ENCODE data around the gene SLC9A9. TPM values are rescaled to one million over a fixed set of nuclear protein-coding genes. Genes with fewer than 3 reads are reported as not detected.

SLC9A9 gene
- total RNA-seq, 1 experiment from 2014 or later = 1.4 TPM

GRCh38 chr3:143576568-143577270 lies 271.5 kb downstream of the SLC9A9 start:
- intact Hi-C loops (cut with micrococcal nuclease; ENCODE audit: unreplicated experiment) = no loop called here
- Histone ChIP-seq H3K27me3 (replicated peaks; ENCODE audit: insufficient read depth, low read depth, low read length, poor library complexity) (no peaks in the 10 kb centered on the region), H3K27ac (ENCODE audit: low read depth, low read length, poor library complexity, severe bottlenecking) (no peak overlapping the region), H3K4me3 (ENCODE audit: low read depth, low read length, poor library complexity, severe bottlenecking) (no peak overlapping the region), H3K36me3 (ENCODE audit: insufficient read depth, low read length, poor library complexity, severe bottlenecking) (no peaks in the 10 kb centered on the region), H3K9me3 (ENCODE audit: low read depth, low read length, poor library complexity, severe bottlenecking) (no peaks in the 10 kb centered on the region), H3K4me1 (ENCODE audit: insufficient read depth, low read length, poor library complexity, severe bottlenecking) (no peaks in the 10 kb centered on the region)
- CTCF ChIA-PET = no interaction called here
- no TSS peak for BruUV-seq (replicated peaks)
- DNase-seq (ENCODE audit: low spot score) = no peak
- no peak for TF ChIP-seq EZH2 (IDR thresholded peaks at IDR 0.05; ENCODE audit: borderline replicate concordance, low read depth, low read length, poor library complexity, severe bottlenecking)
- TF ChIP-seq, protein P1, sequence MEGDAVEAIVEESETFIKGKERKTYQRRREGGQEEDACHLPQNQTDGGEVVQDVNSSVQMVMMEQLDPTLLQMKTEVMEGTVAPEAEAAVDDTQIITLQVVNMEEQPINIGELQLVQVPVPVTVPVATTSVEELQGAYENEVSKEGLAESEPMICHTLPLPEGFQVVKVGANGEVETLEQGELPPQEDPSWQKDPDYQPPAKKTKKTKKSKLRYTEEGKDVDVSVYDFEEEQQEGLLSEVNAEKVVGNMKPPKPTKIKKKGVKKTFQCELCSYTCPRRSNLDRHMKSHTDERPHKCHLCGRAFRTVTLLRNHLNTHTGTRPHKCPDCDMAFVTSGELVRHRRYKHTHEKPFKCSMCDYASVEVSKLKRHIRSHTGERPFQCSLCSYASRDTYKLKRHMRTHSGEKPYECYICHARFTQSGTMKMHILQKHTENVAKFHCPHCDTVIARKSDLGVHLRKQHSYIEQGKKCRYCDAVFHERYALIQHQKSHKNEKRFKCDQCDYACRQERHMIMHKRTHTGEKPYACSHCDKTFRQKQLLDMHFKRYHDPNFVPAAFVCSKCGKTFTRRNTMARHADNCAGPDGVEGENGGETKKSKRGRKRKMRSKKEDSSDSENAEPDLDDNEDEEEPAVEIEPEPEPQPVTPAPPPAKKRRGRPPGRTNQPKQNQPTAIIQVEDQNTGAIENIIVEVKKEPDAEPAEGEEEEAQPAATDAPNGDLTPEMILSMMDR (conservative IDR thresholded peaks at IDR 0.05; ENCODE audit: low read depth, low read length) = no peak
- POLR2A ChIA-PET (ENCODE audit: low non-redundant PET) = no interaction called here

DNA sequence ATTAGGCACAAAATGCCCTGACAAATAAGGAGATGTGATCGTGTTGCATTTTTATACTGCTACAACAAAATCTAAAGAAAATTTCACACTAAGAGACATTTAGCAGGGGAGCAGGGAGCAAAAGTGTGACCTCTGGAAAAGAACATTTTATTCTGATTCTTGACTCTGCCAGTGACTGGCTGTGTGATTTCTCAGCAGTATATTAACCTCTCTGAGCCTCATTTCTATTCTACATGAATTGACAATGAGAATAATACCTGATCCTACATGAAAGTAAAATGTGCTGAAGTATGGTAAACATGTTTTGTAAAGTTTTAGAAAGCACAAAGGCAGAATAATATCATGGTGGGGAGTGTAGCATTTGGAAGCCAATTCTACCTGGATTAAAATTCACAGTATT lies 273.3 kb downstream of the SLC9A9 start:
- H3K4me3 ChIP-seq (ENCODE audit: low read depth, low read length, poor library complexity, severe bottlenecking) = no peak overlapping the region
- no peaks in the 10 kb centered on the region for H3K36me3 ChIP-seq (ENCODE audit: insufficient read depth, low read length, poor library complexity, severe bottlenecking)
- no peaks in the 10 kb centered on the region for H3K4me1 ChIP-seq (ENCODE audit: insufficient read depth, low read length, poor library complexity, severe bottlenecking)
- H3K27ac ChIP-seq (ENCODE audit: low read depth, low read length, poor library complexity, severe bottlenecking) = no peak overlapping the region
- intact Hi-C loops (cut with micrococcal nuclease; ENCODE audit: unreplicated experiment) = no loop called here
- no peaks in the 10 kb centered on the region for H3K27me3 ChIP-seq (replicated peaks; ENCODE audit: insufficient read depth, low read depth, low read length, poor library complexity)
- H3K9me3 ChIP-seq (ENCODE audit: low read depth, low read length, poor library complexity, severe bottlenecking) = no peaks in the 10 kb centered on the region
- TF ChIP-seq EZH2 (IDR thresholded peaks at IDR 0.05; ENCODE audit: borderline replicate concordance, low read depth, low read length, poor library complexity, severe bottlenecking) = no peak
- TF ChIP-seq, protein P1 (conservative IDR thresholded peaks at IDR 0.05; ENCODE audit: low read depth, low read length) = no peak
- ChIA-PET POLR2A (ENCODE audit: low non-redundant PET) (no interaction called here), CTCF (no interaction called here)
- no TSS peak for BruUV-seq (replicated peaks)
- DNase-seq (ENCODE audit: low spot score) = no peak

- H3K27me3 ChIP-seq (replicated peaks; ENCODE audit: insufficient read depth, low read depth, low read length, poor library complexity) = no peaks in the 10 kb centered on the region
- intact Hi-C loops (cut with micrococcal nuclease; ENCODE audit: unreplicated experiment) = no loop called here
- TF ChIP-seq, protein P1 (conservative IDR thresholded peaks at IDR 0.05; ENCODE audit: low read depth, low read length) = no peak
- H3K4me3 ChIP-seq (ENCODE audit: low read depth, low read length, poor library complexity, severe bottlenecking) = no peak overlapping the region
- no peak overlapping the region for H3K27ac ChIP-seq (ENCODE audit: low read depth, low read length, poor library complexity, severe bottlenecking)
- no peaks in the 10 kb centered on the region for H3K4me1 ChIP-seq (ENCODE audit: insufficient read depth, low read length, poor library complexity, severe bottlenecking)
- no TSS peak for BruUV-seq (replicated peaks)
- CTCF ChIA-PET = no interaction called here
- no peaks in the 10 kb centered on the region for H3K36me3 ChIP-seq (ENCODE audit: insufficient read depth, low read length, poor library complexity, severe bottlenecking)
- no peaks in the 10 kb centered on the region for H3K9me3 ChIP-seq (ENCODE audit: low read depth, low read length, poor library complexity, severe bottlenecking)
- DNase-seq (ENCODE audit: low spot score) = no peak
- POLR2A ChIA-PET (ENCODE audit: low non-redundant PET) = no interaction called here
Measured at GRCh38 chr3:143573610-143574303, 274.5 kb downstream of the SLC9A9 start.
